Bronchial epithelial cell (primary cell): ENCODE results near the gene MAST4. TPM values are rescaled to one million over a fixed set of nuclear protein-coding genes. Genes with fewer than 3 reads are reported as not detected.
"Not testable (repeated sequence)": the region's sequence is repeated elsewhere in the genome, so short reads cannot be mapped to it uniquely, and the experiment has no call there.

Source experiments
- DNase-seq: peaks from one replicate; pipeline ENCODE4 v3.0.0-alpha.2; 2010; ENCODE audit warnings: low read depth
- FAIRE-seq: peaks from 2 replicates; lab custom pipeline; 2011; peaks lifted over from hg19 to GRCh38; lab: Jason Lieb, UNC
- H3K27me3 ChIP-seq: 2 replicates; pipeline ENCODE4 v1.5.1; 2011; ENCODE audit warnings: low read length; ENCODE audit not compliant: control insufficient read depth, insufficient read depth
- H3K36me3 ChIP-seq: 2 replicates; pipeline ENCODE4 v1.5.1; 2011; ENCODE audit warnings: low read length; ENCODE audit not compliant: control insufficient read depth, insufficient read depth
- H3K4me3 ChIP-seq: 2 replicates; pipeline ENCODE4 v1.5.1; 2011; ENCODE audit warnings: mild to moderate bottlenecking, low read depth, low read length, control low read depth
- CTCF ChIP-seq: IDR thresholded peaks from 2 replicates; pipeline ENCODE4 v1.5.1; 2011; ENCODE audit warnings: mild to moderate bottlenecking, moderate library complexity, low read length, control low read depth, inconsistent platforms; ENCODE audit not compliant: insufficient read depth, severe bottlenecking
- total RNA-seq: library from RNA; depleted of rRNA; stranded (reverse); fragments of >200 nt; gene quantifications from 2 replicates; pipeline ENCODE4 v1.2.1, GENCODE V29; 2014

MAST4 gene
- total RNA-seq, 1 donor from 2014 or later, result 10.3 TPM

- H3K4me3 ChIP-seq, result no peak overlapping the region
- no peak for TF ChIP-seq CTCF
- no peak for FAIRE-seq
- H3K36me3 ChIP-seq, result no peaks in the 10 kb centered on the region
- DNase-seq, result no peak
- H3K27me3 ChIP-seq, result no peaks in the 10 kb centered on the region
Measured at GRCh38 chr5:66694036-66694435, 97.8 kb downstream of the MAST4 start.

- not testable (repeated sequence) for FAIRE-seq, DNase-seq, H3K4me3 ChIP-seq, H3K27me3 ChIP-seq, H3K36me3 ChIP-seq
Measured at GRCh38 chr5:66695840-66696239, 99.6 kb downstream of the MAST4 start.

- no peak for TF ChIP-seq CTCF
- FAIRE-seq (peak; percentile 72), DNase-seq (peak; percentile 64)
- no peaks in the 10 kb centered on the region for H3K36me3 ChIP-seq
- H3K4me3 ChIP-seq, result no peak overlapping the region
- H3K27me3 ChIP-seq, result no peaks in the 10 kb centered on the region
Measured at GRCh38 chr5:66697796-66698564, 101.8 kb downstream of the MAST4 start.

GRCh38 chr5:66701244-66701643 is 105.1 kb downstream of the MAST4 start:
- no peaks in the 10 kb centered on the region for H3K27me3 ChIP-seq
- no peak overlapping the region for H3K4me3 ChIP-seq
- DNase-seq, result no peak
- no peak for FAIRE-seq
- H3K36me3 ChIP-seq, result no peaks in the 10 kb centered on the region
- no peak for TF ChIP-seq CTCF

GRCh38 chr5:66702426-66702825 is 106.2 kb downstream of the MAST4 start:
- H3K27me3 ChIP-seq, result no peaks in the 10 kb centered on the region
- no peak for DNase-seq
- no peaks in the 10 kb centered on the region for H3K36me3 ChIP-seq
- FAIRE-seq, result no peak
- no peak for TF ChIP-seq CTCF
- no peak overlapping the region for H3K4me3 ChIP-seq

GRCh38 chr5:66704790-66705425 is 108.7 kb downstream of the MAST4 start:
- Histone ChIP-seq H3K4me3 (no peak overlapping the region), H3K27me3 (no peaks in the 10 kb centered on the region), H3K36me3 (no peaks in the 10 kb centered on the region)
- TF ChIP-seq CTCF, result no peak
- no peak for FAIRE-seq
- DNase-seq, result peak; percentile 20
